ENCODE measurements around the gene ATP11A.

The ATP11A gene

DNA sequence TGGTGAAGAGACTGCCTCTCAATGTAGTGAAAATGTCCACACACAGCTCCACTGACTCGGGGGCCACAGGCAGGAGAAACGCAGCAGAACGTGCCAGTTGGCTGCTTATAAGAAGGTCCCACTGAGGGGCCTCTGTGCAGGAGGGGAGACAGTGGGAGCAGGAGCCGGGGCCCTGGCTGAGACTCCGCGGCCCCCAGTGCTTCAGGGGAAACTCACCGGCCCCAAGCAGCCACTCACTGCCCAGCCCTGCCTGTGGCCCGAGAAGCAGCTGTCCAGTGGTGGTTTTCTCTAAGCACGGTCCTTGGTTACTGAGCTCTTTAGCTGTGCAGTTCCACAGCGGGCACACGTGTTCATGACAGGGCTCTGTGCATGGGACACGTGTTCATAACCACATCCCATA, 187.2 kb downstream of the ATP11A start:
- Histone ChIP-seq H2BK120ac (ENCODE audit: insufficient read depth, low read length, poor library complexity) (no peak overlapping the region), H4K12ac (ENCODE audit: low read depth, low read length) (no peak overlapping the region), H3K27ac (ENCODE audit: low read depth, low read length) (no peak overlapping the region), H3K79me2 (ENCODE audit: control insufficient read depth, insufficient read depth, low read length, poor library complexity) (no peaks in the 10 kb centered on the region), H2AFZ (ENCODE audit: insufficient read depth, low read length, poor library complexity) (no peak overlapping the region), H2AK5ac (ENCODE audit: low read length) (no peak overlapping the region), H3K9me3 (ENCODE audit: insufficient read depth, low read depth, low read length) (peaks cover 5% of the 10 kb centered on the region), H3K9ac (ENCODE audit: low read length) (no peak overlapping the region), H3K4ac (ENCODE audit: low read depth, low read length) (no peak overlapping the region), H3K36me3 (ENCODE audit: control insufficient read depth in 1 of 2, insufficient read depth in 2 of 2, low read length in 2 of 2) (peaks cover 61 to 64% of the 10 kb centered on the region in 2 experiments), H3K23ac (ENCODE audit: low read length) (no peak overlapping the region), H3K4me3 (ENCODE audit: low read depth, low read length) (no peak overlapping the region), H4K91ac (ENCODE audit: low read depth, low read length) (no peak overlapping the region), H2BK12ac (ENCODE audit: low read length) (no peak overlapping the region), H2BK5ac (ENCODE audit: low read depth, low read length, poor library complexity) (no peak overlapping the region), H3K4me2 (ENCODE audit: low read length) (no peak overlapping the region), H3K4me1 (ENCODE audit: control insufficient read depth in 1 of 2, insufficient read depth in 2 of 2, low read length in 2 of 2) (peaks cover 5 to 6% of the 10 kb centered on the region in 2 experiments), H4K8ac (ENCODE audit: low read depth, low read length) (no peak overlapping the region), H3K18ac (ENCODE audit: low read length) (no peak overlapping the region), H3K27me3 (ENCODE audit: insufficient read depth, low read length) (no peaks in the 10 kb centered on the region), H3K79me1 (ENCODE audit: low read length) (no peaks in the 10 kb centered on the region), H3K14ac (ENCODE audit: low read length) (no peak overlapping the region)
- DNase-seq = no peak
- WGBS (ENCODE audit: extremely low coverage, insufficient coverage, insufficient read length) = no CpG with 5 or more reads among the region's 12 CpGs

DNA sequence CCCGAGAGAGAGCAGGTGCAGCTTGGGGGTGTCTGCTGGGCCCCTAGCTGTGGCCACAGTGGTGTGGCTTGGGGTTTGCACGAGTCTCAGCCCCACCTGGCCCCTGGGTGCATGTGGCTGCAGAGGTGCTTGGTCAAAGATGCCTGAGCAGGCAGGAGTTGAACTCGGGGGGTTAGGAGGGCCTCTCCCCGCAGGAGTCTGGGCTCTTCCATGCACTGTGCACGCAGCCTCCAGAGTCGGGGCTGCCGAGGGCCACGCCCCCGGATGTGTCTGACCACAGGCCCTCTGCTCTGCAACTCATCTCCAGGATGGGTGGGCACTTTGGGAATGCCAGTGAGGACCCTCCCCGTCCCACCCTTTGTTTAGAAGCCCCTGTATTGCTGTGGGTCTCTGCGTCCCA, 187.7 kb downstream of the ATP11A start:
- Histone ChIP-seq H4K12ac (ENCODE audit: low read depth, low read length) (no peak overlapping the region), H2BK120ac (ENCODE audit: insufficient read depth, low read length, poor library complexity) (no peak overlapping the region), H3K14ac (ENCODE audit: low read length) (no peak overlapping the region), H4K91ac (ENCODE audit: low read depth, low read length) (no peak overlapping the region), H3K27me3 (ENCODE audit: insufficient read depth, low read length) (no peaks in the 10 kb centered on the region), H3K9me3 (ENCODE audit: insufficient read depth, low read depth, low read length) (peaks cover 5% of the 10 kb centered on the region), H2BK12ac (ENCODE audit: low read length) (no peak overlapping the region), H3K27ac (ENCODE audit: low read depth, low read length) (no peak overlapping the region), H2BK5ac (ENCODE audit: low read depth, low read length, poor library complexity) (no peak overlapping the region), H3K9ac (ENCODE audit: low read length) (no peak overlapping the region), H2AK5ac (ENCODE audit: low read length) (no peak overlapping the region), H3K79me2 (ENCODE audit: control insufficient read depth, insufficient read depth, low read length, poor library complexity) (no peaks in the 10 kb centered on the region), H3K18ac (ENCODE audit: low read length) (no peak overlapping the region), H2AFZ (ENCODE audit: insufficient read depth, low read length, poor library complexity) (no peak overlapping the region), H3K79me1 (ENCODE audit: low read length) (no peaks in the 10 kb centered on the region), H3K23ac (ENCODE audit: low read length) (no peak overlapping the region), H4K8ac (ENCODE audit: low read depth, low read length) (no peak overlapping the region), H3K4me2 (ENCODE audit: low read length) (no peak overlapping the region), H3K4me3 (ENCODE audit: low read depth, low read length) (no peak overlapping the region), H3K4me1 (ENCODE audit: control insufficient read depth in 1 of 2, insufficient read depth in 2 of 2, low read length in 2 of 2) (peaks cover 5 to 6% of the 10 kb centered on the region in 2 experiments), H3K36me3 (ENCODE audit: control insufficient read depth in 1 of 2, insufficient read depth in 2 of 2, low read length in 2 of 2) (peaks cover 65 to 69% of the 10 kb centered on the region in 2 experiments), H3K4ac (ENCODE audit: low read depth, low read length) (no peak overlapping the region)
- no peak for DNase-seq
- WGBS (ENCODE audit: extremely low coverage, insufficient coverage, insufficient read length) = no CpG with 5 or more reads among the region's 11 CpGs

DNA sequence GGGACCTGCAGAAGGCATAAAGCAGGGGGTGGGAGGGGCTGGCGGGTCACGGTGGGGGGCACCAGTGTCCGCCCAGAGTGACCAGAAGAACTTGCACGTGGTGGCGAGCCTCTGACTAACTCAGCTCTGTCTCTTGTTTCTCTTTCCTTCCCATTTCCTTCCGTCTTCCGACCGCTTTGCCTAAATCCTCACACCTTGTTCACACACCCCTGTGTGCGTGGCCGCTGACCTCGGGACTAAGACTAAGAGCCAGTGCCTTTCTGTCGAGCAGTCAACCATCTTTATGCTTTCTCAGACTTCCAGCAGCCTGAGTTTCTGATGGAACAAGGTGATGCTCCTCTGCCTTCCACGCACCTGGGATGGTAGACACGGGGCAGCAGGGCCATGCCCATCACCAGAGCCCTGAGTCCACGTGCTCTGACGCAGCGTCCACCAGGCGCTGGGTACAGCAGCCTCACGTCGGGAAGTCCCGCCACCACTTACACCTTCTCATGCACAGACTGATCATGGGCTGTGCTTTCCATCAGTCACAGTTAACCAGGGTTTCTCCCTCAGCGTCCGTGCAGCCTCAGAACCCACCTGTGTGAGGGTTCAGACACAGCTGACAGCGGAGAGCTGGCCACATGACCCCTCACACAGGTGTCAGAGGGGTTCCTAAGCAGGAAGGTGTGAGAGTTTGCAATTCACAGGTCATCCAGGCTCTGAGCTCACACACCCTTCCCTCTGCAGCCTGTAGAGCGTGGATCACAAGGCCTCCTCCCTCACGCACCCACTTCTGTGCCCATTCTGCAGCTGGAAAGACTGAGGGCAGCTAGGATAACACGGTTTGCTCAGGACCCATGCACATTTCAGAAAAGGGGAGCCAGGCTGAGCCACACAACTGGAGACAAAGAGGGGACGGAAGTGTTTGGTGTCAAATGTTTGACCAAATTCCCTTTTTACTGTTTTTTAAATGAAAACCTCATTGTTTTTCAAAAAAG, 188.4 kb downstream of the ATP11A start:
- no peak overlapping the region for H2BK12ac ChIP-seq (ENCODE audit: low read length)
- no peak overlapping the region for H2BK5ac ChIP-seq (ENCODE audit: low read depth, low read length, poor library complexity)
- no peak overlapping the region for H2AFZ ChIP-seq (ENCODE audit: insufficient read depth, low read length, poor library complexity)
- whole genome bisulfite sequencing (ENCODE audit: extremely low coverage, insufficient coverage, insufficient read length) = no CpG with 5 or more reads among the region's 28 CpGs
- no peak for DNase-seq
- no peak overlapping the region for H3K9ac ChIP-seq (ENCODE audit: low read length)
- no peak overlapping the region for H3K4ac ChIP-seq (ENCODE audit: low read depth, low read length)
- H3K4me3 ChIP-seq (ENCODE audit: low read depth, low read length) = no peak overlapping the region
- H3K14ac ChIP-seq (ENCODE audit: low read length) = no peak overlapping the region
- H3K27me3 ChIP-seq (ENCODE audit: insufficient read depth, low read length) = no peaks in the 10 kb centered on the region
- H3K27ac ChIP-seq (ENCODE audit: low read depth, low read length) = no peak overlapping the region
- no peak overlapping the region for H3K4me2 ChIP-seq (ENCODE audit: low read length)
- no peak overlapping the region for H2BK120ac ChIP-seq (ENCODE audit: insufficient read depth, low read length, poor library complexity)
- peaks cover 5% of the 10 kb centered on the region for H3K9me3 ChIP-seq (ENCODE audit: insufficient read depth, low read depth, low read length)
- H3K23ac ChIP-seq (ENCODE audit: low read length) = no peak overlapping the region
- H2AK5ac ChIP-seq (ENCODE audit: low read length) = no peak overlapping the region
- H3K4me1 ChIP-seq (ENCODE audit: control insufficient read depth in 1 of 2, insufficient read depth in 2 of 2, low read length in 2 of 2) = peaks cover 5 to 6% of the 10 kb centered on the region in 2 experiments
- H4K8ac ChIP-seq (ENCODE audit: low read depth, low read length) = no peak overlapping the region
- no peak overlapping the region for H4K91ac ChIP-seq (ENCODE audit: low read depth, low read length)
- no peaks in the 10 kb centered on the region for H3K79me2 ChIP-seq (ENCODE audit: control insufficient read depth, insufficient read depth, low read length, poor library complexity)
- no peak overlapping the region for H4K12ac ChIP-seq (ENCODE audit: low read depth, low read length)
- no peak overlapping the region for H3K18ac ChIP-seq (ENCODE audit: low read length)
- H3K36me3 ChIP-seq (ENCODE audit: control insufficient read depth in 1 of 2, insufficient read depth in 2 of 2, low read length in 2 of 2) = peaks cover 71 to 74% of the 10 kb centered on the region in 2 experiments
- no peaks in the 10 kb centered on the region for H3K79me1 ChIP-seq (ENCODE audit: low read length)

DNA sequence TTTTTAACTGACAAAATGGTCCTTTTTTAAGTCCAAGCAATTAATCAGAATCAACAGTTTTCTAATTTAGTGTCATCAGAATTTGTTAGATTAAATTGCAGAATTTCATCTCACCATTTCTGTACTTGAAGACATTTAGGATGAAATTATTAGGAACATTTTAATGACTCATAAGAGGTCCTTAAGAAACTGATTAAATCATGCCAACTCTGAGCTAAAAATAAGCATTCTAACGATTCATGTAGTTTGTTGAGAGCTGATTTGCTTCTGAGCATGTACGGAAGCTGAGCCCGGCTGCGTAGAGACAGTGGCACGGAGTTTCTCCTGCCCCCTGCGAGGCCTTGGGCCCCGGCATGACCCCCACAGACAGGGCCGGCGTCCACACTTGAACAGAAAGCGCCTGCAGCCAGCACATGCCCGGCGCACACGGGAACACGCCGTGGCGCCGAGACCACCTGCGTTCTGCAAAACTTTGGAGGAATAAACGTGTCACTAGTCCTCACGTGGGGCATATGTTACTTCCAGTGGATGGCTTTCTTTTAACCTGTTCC, 189.5 kb downstream of the ATP11A start:
- Histone ChIP-seq H3K18ac (ENCODE audit: low read length) (no peak overlapping the region), H4K91ac (ENCODE audit: low read depth, low read length) (no peak overlapping the region), H2BK12ac (ENCODE audit: low read length) (no peak overlapping the region), H4K8ac (ENCODE audit: low read depth, low read length) (no peak overlapping the region), H3K9me3 (ENCODE audit: insufficient read depth, low read depth, low read length) (peaks cover 5% of the 10 kb centered on the region), H3K4me3 (ENCODE audit: low read depth, low read length) (no peak overlapping the region), H2AFZ (ENCODE audit: insufficient read depth, low read length, poor library complexity) (no peak overlapping the region), H3K27me3 (ENCODE audit: insufficient read depth, low read length) (no peaks in the 10 kb centered on the region), H3K79me2 (ENCODE audit: control insufficient read depth, insufficient read depth, low read length, poor library complexity) (no peaks in the 10 kb centered on the region), H3K9ac (ENCODE audit: low read length) (no peak overlapping the region), H2BK120ac (ENCODE audit: insufficient read depth, low read length, poor library complexity) (no peak overlapping the region), H3K36me3 (ENCODE audit: control insufficient read depth in 1 of 2, insufficient read depth in 2 of 2, low read length in 2 of 2) (peaks cover 71 to 72% of the 10 kb centered on the region in 2 experiments), H3K14ac (ENCODE audit: low read length) (no peak overlapping the region), H2AK5ac (ENCODE audit: low read length) (no peak overlapping the region), H3K23ac (ENCODE audit: low read length) (no peak overlapping the region), H3K79me1 (ENCODE audit: low read length) (no peaks in the 10 kb centered on the region), H3K4me1 (ENCODE audit: control insufficient read depth in 1 of 2, insufficient read depth in 2 of 2, low read length in 2 of 2) (peaks cover under 1% of the 10 kb centered on the region in 2 experiments), H2BK5ac (ENCODE audit: low read depth, low read length, poor library complexity) (no peak overlapping the region), H3K4ac (ENCODE audit: low read depth, low read length) (no peak overlapping the region), H4K12ac (ENCODE audit: low read depth, low read length) (no peak overlapping the region), H3K27ac (ENCODE audit: low read depth, low read length) (no peak overlapping the region), H3K4me2 (ENCODE audit: low read length) (no peak overlapping the region)
- DNase-seq = no peak
- WGBS (ENCODE audit: extremely low coverage, insufficient coverage, insufficient read length) = no CpG with 5 or more reads among the region's 20 CpGs
